OCI-LY1 (cell line): ENCODE measurements around the gene CHN2.

ENCODE experiments used
- CTCF ChIP-seq: fragments of 200-600 bp; sonication (generic), shearing (Covaris generic); IDR thresholded peaks from 2 replicates; pipeline ENCODE4 v1.5.1; 2017; ENCODE audit warnings: mild to moderate bottlenecking, antibody characterized with exemption, low read length, moderate library complexity, mixed read lengths
- EZH2 ChIP-seq: fragments of 200-600 bp; sonication (generic), shearing (Covaris generic); IDR thresholded peaks from 2 replicates; pipeline ENCODE4 v1.8.0; 2017; ENCODE audit warnings: borderline replicate concordance, mixed run types, mild to moderate bottlenecking, antibody characterized with exemption, low read length, moderate library complexity, mixed read lengths

- no peak for TF ChIP-seq CTCF
- no peak for TF ChIP-seq EZH2
These were observed 258.4 kb downstream of the CHN2 start for GRCh38 chr7:29453021-29453420.
